ENCODE results near the gene COMT.

Gene COMT

GRCh38 chr22:19970479-19971275, 29.1 kb downstream of the COMT start:
- peak; percentile 84 for DNase-seq

- no peak for DNase-seq
Measured at GRCh38 chr22:19971276-19972124, 29.9 kb downstream of the COMT start.

GRCh38 chr22:19972251-19972650, 30.7 kb downstream of the COMT start:
- no peak for DNase-seq

- no peak for DNase-seq
Measured at GRCh38 chr22:19972652-19973550, 31.3 kb downstream of the COMT start.

GRCh38 chr22:19973551-19974267, 32.1 kb downstream of the COMT start:
- DNase-seq = no peak

GRCh38 chr22:19974268-19974861, 32.8 kb downstream of the COMT start:
- DNase-seq = peak; percentile 89

GRCh38 chr22:19974935-19975706, 33.5 kb downstream of the COMT start:
- DNase-seq = no peak

- DNase-seq = no peak
Measured at GRCh38 chr22:19975707-19976035, 34.1 kb downstream of the COMT start.

- DNase-seq = no peak
Measured at GRCh38 chr22:19976671-19977070, 35.1 kb downstream of the COMT start.

- DNase-seq = no peak
Measured at GRCh38 chr22:19977296-19978243, 36.0 kb downstream of the COMT start.

- DNase-seq = no peak
Measured at GRCh38 chr22:19978748-19979147, 37.2 kb downstream of the COMT start.

GRCh38 chr22:19979712-19980493, 38.3 kb downstream of the COMT start:
- DNase-seq = no peak

GRCh38 chr22:19980766-19981165, 39.2 kb downstream of the COMT start:
- no peak for DNase-seq

- no peak for DNase-seq
Measured at GRCh38 chr22:19981171-19981960, 39.8 kb downstream of the COMT start.

- no peak for DNase-seq
Measured at GRCh38 chr22:19981961-19982920, 40.7 kb downstream of the COMT start.

- DNase-seq = no peak
Measured at GRCh38 chr22:19982991-19983578, 41.5 kb downstream of the COMT start.

GRCh38 chr22:19983741-19984140, 42.2 kb downstream of the COMT start:
- no peak for DNase-seq
